DOHH2 (cell line): ENCODE data around the gene CGNL1.

ENCODE experiments used
- EZH2phosphoT487 ChIP-seq: fragments of 200-600 bp; sonication (generic); IDR thresholded peaks from 2 replicates; pipeline ENCODE4 v1.6.1; 2017; ENCODE audit warnings: borderline replicate concordance, mild to moderate bottlenecking, antibody characterized with exemption, low read length, moderate library complexity, mixed read lengths
- TF ChIP-seq, protein P1 (sequence below): fragments of 200-600 bp; sonication (generic); IDR thresholded peaks from one replicate; pipeline ENCODE4 v1.5.1; 2014; ENCODE audit warnings: antibody characterized with exemption, mild to moderate bottlenecking, low read depth, low read length; ENCODE audit not compliant: poor library complexity, severe bottlenecking

- TF ChIP-seq, protein P1, sequence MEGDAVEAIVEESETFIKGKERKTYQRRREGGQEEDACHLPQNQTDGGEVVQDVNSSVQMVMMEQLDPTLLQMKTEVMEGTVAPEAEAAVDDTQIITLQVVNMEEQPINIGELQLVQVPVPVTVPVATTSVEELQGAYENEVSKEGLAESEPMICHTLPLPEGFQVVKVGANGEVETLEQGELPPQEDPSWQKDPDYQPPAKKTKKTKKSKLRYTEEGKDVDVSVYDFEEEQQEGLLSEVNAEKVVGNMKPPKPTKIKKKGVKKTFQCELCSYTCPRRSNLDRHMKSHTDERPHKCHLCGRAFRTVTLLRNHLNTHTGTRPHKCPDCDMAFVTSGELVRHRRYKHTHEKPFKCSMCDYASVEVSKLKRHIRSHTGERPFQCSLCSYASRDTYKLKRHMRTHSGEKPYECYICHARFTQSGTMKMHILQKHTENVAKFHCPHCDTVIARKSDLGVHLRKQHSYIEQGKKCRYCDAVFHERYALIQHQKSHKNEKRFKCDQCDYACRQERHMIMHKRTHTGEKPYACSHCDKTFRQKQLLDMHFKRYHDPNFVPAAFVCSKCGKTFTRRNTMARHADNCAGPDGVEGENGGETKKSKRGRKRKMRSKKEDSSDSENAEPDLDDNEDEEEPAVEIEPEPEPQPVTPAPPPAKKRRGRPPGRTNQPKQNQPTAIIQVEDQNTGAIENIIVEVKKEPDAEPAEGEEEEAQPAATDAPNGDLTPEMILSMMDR, result no peak
- no peak for TF ChIP-seq EZH2phosphoT487
These were observed 100.2 kb downstream of the CGNL1 start for GRCh38 chr15:57476533-57476975.
